OCI-LY3 (cell line): Measurements from ENCODE around the gene AHNAK.

Experiments used
- EZH2phosphoT487 ChIP-seq: fragments of 200-600 bp; shearing (Covaris generic); IDR thresholded peaks from 2 replicates; pipeline ENCODE4 v1.6.1; 2018; ENCODE audit warnings: antibody characterized with exemption, mixed run types, low read depth
- TF ChIP-seq, protein P1 (sequence below): fragments of 200-600, 300-600 bp; sonication (generic); IDR thresholded peaks from 2 replicates; pipeline ENCODE4 v1.5.1; 2014; ENCODE audit warnings: antibody characterized with exemption, low read length, low read depth

DNA sequence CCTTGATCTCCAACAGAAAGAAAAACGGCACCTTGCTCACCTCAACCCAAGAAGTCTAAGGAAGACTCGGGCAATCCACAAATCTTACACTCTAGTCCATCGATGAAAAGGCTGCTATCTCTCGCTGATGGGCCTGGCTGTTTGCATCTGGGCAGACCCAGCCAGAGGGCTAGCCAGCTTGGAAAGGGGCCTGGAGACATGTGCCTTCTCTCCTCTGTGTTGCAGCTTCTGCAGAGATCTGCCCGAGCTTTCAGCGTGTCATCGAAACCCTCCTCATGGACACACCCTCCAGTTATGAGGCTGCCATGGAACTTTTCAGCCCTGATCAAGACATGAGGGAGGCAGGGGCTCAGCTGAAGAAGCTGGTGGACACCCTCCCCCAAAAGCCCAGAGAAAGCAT, 124.6 kb downstream of the AHNAK start:
- TF ChIP-seq, protein P1, sequence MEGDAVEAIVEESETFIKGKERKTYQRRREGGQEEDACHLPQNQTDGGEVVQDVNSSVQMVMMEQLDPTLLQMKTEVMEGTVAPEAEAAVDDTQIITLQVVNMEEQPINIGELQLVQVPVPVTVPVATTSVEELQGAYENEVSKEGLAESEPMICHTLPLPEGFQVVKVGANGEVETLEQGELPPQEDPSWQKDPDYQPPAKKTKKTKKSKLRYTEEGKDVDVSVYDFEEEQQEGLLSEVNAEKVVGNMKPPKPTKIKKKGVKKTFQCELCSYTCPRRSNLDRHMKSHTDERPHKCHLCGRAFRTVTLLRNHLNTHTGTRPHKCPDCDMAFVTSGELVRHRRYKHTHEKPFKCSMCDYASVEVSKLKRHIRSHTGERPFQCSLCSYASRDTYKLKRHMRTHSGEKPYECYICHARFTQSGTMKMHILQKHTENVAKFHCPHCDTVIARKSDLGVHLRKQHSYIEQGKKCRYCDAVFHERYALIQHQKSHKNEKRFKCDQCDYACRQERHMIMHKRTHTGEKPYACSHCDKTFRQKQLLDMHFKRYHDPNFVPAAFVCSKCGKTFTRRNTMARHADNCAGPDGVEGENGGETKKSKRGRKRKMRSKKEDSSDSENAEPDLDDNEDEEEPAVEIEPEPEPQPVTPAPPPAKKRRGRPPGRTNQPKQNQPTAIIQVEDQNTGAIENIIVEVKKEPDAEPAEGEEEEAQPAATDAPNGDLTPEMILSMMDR, result no peak
- no peak for TF ChIP-seq EZH2phosphoT487
